Measurements from ENCODE around the gene SLC25A48.

The SLC25A48 gene

DNA sequence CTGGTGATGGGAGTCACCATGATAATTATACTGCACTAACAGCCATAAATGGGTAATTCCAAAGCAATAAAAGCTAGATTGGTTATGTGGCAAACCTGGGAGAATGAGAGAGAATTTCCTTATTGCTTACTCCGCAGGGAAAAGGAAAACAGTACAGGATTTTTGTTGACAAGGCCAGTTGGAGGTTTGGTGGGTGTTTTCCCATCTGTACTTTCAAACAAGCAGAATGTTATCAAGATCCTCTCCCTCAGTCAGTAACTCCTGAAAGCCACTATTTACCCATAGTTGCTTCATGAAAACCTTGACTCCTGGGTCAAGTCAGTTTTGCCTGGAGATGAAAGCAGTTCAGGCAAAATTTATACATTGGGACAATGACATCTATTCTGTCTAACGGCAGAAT, 34.8 kb downstream of the SLC25A48 start:
- TF ChIP-seq ZFX (IDR thresholded peaks at IDR 0.05; ENCODE audit: borderline replicate concordance), result no peak
- TF ChIP-seq, protein P1, sequence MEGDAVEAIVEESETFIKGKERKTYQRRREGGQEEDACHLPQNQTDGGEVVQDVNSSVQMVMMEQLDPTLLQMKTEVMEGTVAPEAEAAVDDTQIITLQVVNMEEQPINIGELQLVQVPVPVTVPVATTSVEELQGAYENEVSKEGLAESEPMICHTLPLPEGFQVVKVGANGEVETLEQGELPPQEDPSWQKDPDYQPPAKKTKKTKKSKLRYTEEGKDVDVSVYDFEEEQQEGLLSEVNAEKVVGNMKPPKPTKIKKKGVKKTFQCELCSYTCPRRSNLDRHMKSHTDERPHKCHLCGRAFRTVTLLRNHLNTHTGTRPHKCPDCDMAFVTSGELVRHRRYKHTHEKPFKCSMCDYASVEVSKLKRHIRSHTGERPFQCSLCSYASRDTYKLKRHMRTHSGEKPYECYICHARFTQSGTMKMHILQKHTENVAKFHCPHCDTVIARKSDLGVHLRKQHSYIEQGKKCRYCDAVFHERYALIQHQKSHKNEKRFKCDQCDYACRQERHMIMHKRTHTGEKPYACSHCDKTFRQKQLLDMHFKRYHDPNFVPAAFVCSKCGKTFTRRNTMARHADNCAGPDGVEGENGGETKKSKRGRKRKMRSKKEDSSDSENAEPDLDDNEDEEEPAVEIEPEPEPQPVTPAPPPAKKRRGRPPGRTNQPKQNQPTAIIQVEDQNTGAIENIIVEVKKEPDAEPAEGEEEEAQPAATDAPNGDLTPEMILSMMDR (IDR thresholded peaks at IDR 0.05), result no peak
- no peak overlapping the region for H3K27ac ChIP-seq

DNA sequence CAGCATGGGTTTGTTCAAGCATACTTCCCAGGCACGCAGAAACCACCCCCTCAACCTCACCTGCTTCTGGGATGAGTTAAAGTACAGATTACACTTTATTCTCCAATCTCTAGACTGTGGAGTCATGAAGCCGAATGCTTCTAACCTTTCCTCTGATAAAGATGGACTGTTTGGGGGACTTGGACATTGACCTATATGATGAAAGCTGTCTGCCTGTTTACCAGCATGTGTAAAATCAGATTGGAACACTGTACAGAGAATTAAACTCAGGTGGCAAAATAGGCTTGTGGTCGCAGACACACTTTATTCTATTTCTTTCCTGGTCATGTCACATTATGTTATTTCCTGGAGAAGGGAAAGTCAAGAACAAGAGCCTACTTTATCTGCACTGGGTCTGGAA, 35.5 kb downstream of the SLC25A48 start:
- TF ChIP-seq ZFX (IDR thresholded peaks at IDR 0.05; ENCODE audit: borderline replicate concordance), result no peak
- TF ChIP-seq, protein P1 (IDR thresholded peaks at IDR 0.05), result no peak
- no peak overlapping the region for H3K27ac ChIP-seq

DNA sequence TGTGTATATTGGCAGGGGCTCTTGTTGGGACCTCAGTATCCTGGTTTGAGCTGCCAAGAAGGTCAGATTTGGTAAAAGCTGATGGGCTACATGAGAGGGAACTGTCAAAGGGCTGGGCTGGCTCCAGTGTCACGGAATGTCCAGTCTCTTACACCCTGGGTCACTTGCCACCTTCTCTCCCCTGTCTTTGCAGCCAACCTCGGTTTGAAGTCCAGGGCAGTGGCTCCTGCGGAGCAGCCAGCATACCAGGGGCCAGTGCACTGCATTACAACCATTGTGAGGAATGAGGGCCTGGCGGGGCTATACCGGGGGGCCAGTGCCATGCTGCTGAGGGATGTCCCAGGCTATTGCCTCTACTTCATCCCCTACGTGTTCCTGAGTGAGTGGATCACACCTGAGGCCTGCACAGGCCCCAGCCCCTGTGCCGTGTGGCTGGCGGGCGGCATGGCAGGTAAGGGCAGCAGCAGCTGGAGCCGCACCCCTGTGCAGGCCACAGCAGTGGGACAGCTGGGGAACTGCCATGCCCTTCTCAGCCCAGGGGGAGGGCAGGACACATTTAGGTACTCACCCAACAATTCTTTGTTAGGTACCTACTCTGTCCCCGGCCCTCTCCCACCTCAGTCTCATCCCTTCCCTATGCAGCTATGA, 36.9 kb downstream of the SLC25A48 start:
- no peak overlapping the region for H3K27ac ChIP-seq
- TF ChIP-seq ZFX (IDR thresholded peaks at IDR 0.05; ENCODE audit: borderline replicate concordance), result no peak
- TF ChIP-seq, protein P1 (IDR thresholded peaks at IDR 0.05), result no peak

DNA sequence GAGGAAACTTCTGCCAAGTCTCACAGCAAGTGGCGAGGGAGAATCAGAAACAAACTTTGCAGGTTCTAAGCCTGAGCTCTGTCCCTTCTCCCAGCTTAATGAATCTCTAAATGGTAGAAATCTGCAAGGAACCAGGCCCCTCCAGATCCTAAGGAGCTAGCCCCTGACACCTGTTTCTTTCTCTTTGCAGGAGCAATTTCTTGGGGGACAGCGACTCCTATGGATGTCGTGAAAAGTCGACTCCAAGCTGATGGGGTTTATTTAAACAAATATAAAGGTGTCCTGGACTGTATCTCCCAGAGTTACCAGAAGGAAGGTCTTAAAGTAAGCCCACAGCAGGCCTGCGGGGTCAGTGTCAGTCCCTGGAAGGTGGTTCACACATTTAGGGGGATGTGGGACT, 39.4 kb downstream of the SLC25A48 start:
- no peak for TF ChIP-seq ZFX (IDR thresholded peaks at IDR 0.05; ENCODE audit: borderline replicate concordance)
- TF ChIP-seq, protein P1 (IDR thresholded peaks at IDR 0.05), result no peak
- H3K27ac ChIP-seq, result no peak overlapping the region

DNA sequence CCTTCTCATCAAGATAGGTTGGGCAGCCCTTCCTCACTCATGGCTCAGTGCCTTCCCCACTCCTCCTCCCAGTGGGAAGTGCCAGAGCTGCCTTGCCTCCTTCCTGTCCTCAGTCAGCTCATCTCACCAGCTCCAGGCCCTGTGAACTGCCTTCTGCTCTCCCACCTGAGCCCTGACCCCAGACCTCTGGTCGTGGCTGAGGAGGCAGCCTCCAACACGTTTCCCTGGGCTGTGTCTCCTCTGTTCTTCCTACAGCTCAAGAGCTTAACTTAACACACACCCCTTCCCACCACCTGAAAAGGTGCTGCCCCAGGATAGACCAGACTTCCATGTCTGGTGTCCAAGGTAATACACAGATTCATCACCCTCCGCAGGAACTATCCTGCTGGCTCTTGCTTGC, 40.0 kb downstream of the SLC25A48 start:
- TF ChIP-seq ZFX (IDR thresholded peaks at IDR 0.05; ENCODE audit: borderline replicate concordance), result no peak
- TF ChIP-seq, protein P1 (IDR thresholded peaks at IDR 0.05), result no peak
- no peak overlapping the region for H3K27ac ChIP-seq

DNA sequence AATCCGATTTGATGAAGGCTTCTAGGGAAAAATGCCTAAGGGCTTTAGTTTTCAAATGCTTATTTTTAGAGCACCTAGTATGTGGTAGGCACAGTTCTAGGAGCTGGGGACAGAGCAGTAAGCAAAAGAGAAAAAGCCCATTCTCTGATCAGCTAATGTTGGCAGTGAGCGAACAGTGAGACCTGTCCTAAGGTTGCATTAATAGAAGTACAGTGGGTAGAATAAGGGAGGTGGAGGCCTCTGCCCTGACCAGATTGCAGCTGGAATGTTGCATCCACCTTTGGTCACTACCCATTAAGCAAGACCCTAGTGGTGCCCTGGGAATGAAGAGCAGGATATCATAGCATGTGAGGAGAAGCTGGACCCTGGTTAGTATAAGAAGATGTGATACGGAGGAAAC, 41.1 kb downstream of the SLC25A48 start:
- no peak overlapping the region for H3K27ac ChIP-seq
- TF ChIP-seq, protein P1 (IDR thresholded peaks at IDR 0.05), result no peak
- no peak for TF ChIP-seq ZFX (IDR thresholded peaks at IDR 0.05; ENCODE audit: borderline replicate concordance)

DNA sequence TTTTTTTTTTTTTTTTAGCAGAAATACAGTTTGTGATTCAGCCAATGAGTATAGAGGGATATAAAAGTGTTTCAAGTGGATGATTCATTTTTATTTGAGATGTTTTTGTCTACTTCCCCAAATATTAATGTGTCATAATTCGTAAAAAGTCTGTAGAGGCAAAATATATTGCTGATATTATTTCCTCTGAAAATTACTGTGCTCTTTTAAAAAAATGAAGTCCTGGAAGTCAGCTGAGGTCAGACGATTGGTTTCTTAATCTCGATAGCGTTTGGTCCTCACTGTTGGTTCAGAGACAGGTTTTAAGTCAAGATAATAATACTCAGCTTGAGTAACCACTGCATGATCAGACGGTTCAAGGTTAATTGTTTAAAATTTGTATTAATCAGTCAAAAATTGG, 41.7 kb downstream of the SLC25A48 start:
- TF ChIP-seq, protein P1 (IDR thresholded peaks at IDR 0.05), result no peak
- TF ChIP-seq ZFX (IDR thresholded peaks at IDR 0.05; ENCODE audit: borderline replicate concordance), result no peak
- H3K27ac ChIP-seq, result no peak overlapping the region

All from 22Rv1 (cell line).